Fibroblast of skin of scalp (primary cell): ENCODE results near the gene UAP1L1. TPM values are rescaled to one million over a fixed set of nuclear protein-coding genes. Genes with fewer than 3 reads are reported as not detected.
"Not testable (repeated sequence)": the region's sequence is repeated elsewhere in the genome, so short reads cannot be mapped to it uniquely, and the experiment has no call there.

ENCODE experiments used
- DNase-seq: peaks from one replicate; pipeline ENCODE4 v3.0.0-alpha.2; 2013
- polyA plus RNA-seq, 2 experiments: library from polyadenylated mRNA; unstranded; fragments of 120-200 nt; gene quantifications; one replicate each; pipeline ENCODE4 v1.2.1, GENCODE V29; 2013; ENCODE audit not compliant: insufficient read length in 2 of 2

The UAP1L1 gene
- polyA plus RNA-seq (2013, experiment 1 of 2; ENCODE audit: insufficient read length): 13.1 TPM
- 12.3 TPM for polyA plus RNA-seq (2013, experiment 2 of 2; ENCODE audit: insufficient read length)

- peak; percentile 63 for DNase-seq
These were observed at the start of gene UAP1L1 for GRCh38 chr9:137077010-137077747. Gene UAP1L1, plus strand, starts transcription at chr9:137077517. Its CDS starts 16 bp downstream, at chr9:137077533.

- peak; percentile 55 for DNase-seq
These were observed 48.9 kb upstream of the UAP1L1 start for GRCh38 chr9:137028263-137029057.

GRCh38 chr9:137029058-137029936 lies 48.0 kb upstream of the UAP1L1 start:
- peak; percentile 44 for DNase-seq

GRCh38 chr9:137030006-137030405 lies 47.3 kb upstream of the UAP1L1 start:
- no peak for DNase-seq

GRCh38 chr9:137030538-137031527 lies 46.5 kb upstream of the UAP1L1 start:
- no peak for DNase-seq

GRCh38 chr9:137031904-137032640 lies 45.2 kb upstream of the UAP1L1 start, which contains the start of gene FUT7:
Gene FUT7, minus strand, starts transcription at chr9:137032088. Its CDS starts 97 bp downstream, at chr9:137031991.
- no peak for DNase-seq

GRCh38 chr9:137032858-137033257 lies 44.5 kb upstream of the UAP1L1 start:
- no peak for DNase-seq

- DNase-seq: not testable (repeated sequence)
These were observed 43.8 kb upstream of the UAP1L1 start for GRCh38 chr9:137033481-137033880.

GRCh38 chr9:137034039-137034708 lies 43.1 kb upstream of the UAP1L1 start:
- no peak for DNase-seq

GRCh38 chr9:137034709-137035506 lies 42.4 kb upstream of the UAP1L1 start:
- peak; percentile 70 for DNase-seq

- no peak for DNase-seq
These were observed 41.8 kb upstream of the UAP1L1 start for GRCh38 chr9:137035507-137035834.

GRCh38 chr9:137035937-137036336 lies 41.4 kb upstream of the UAP1L1 start:
- no peak for DNase-seq

- DNase-seq: no peak
These were observed 40.3 kb upstream of the UAP1L1 start for GRCh38 chr9:137037035-137037434.

GRCh38 chr9:137037483-137037882 lies 39.8 kb upstream of the UAP1L1 start:
- no peak for DNase-seq

GRCh38 chr9:137038916-137039315 lies 38.4 kb upstream of the UAP1L1 start:
- no peak for DNase-seq

- no peak for DNase-seq
These were observed 37.5 kb upstream of the UAP1L1 start for GRCh38 chr9:137039611-137040366.

GRCh38 chr9:137040568-137040967 lies 36.7 kb upstream of the UAP1L1 start:
- no peak for DNase-seq

- DNase-seq: no peak
These were observed 36.2 kb upstream of the UAP1L1 start for GRCh38 chr9:137041124-137041523.
